GM21367 (cell line): Measurements from ENCODE around the gene C11orf68.

Experiments
- ATAC-seq: cut with Tn5 transposase; IDR thresholded peaks from one replicate; pipeline ENCODE4 v1.9.1; 2021; ENCODE audit not compliant: unreplicated experiment

Gene C11orf68

GRCh38 chr11:65891219-65892136 lies 27.4 kb downstream of the C11orf68 start:
- no peak for ATAC-seq

GRCh38 chr11:65890324-65891218 lies 28.3 kb downstream of the C11orf68 start, which contains the start of gene CCDC85B:
CCDC85B (plus strand) TSS chr11:65890673; CDS start chr11:65890784, 111 bp downstream.
- peak; percentile 40 for ATAC-seq

GRCh38 chr11:65888163-65888814 lies 30.6 kb downstream of the C11orf68 start, which contains the start of gene FIBP:
FIBP (minus strand) TSS chr11:65888471; CDS start chr11:65888418, 53 bp downstream.
- ATAC-seq = peak; percentile 32

- ATAC-seq = no peak
Measured at GRCh38 chr11:65887723-65888162, 31.1 kb downstream of the C11orf68 start.

- no peak for ATAC-seq
Measured at GRCh38 chr11:65886826-65887722, 31.8 kb downstream of the C11orf68 start.

- no peak for ATAC-seq
Measured at GRCh38 chr11:65885808-65886536, 32.9 kb downstream of the C11orf68 start.

GRCh38 chr11:65885231-65885630 lies 33.6 kb downstream of the C11orf68 start:
- no peak for ATAC-seq

- no peak for ATAC-seq
Measured at GRCh38 chr11:65884716-65885092, 34.2 kb downstream of the C11orf68 start.

- ATAC-seq = no peak
Measured at GRCh38 chr11:65883786-65884715, 34.8 kb downstream of the C11orf68 start.

- no peak for ATAC-seq
Measured at GRCh38 chr11:65883058-65883761, 35.7 kb downstream of the C11orf68 start.

- no peak for ATAC-seq
Measured at GRCh38 chr11:65882120-65883057, 36.5 kb downstream of the C11orf68 start.

GRCh38 chr11:65880844-65881421 lies 37.9 kb downstream of the C11orf68 start:
- no peak for ATAC-seq

GRCh38 chr11:65880027-65880426 lies 38.8 kb downstream of the C11orf68 start:
- ATAC-seq = no peak

- no peak for ATAC-seq
Measured at GRCh38 chr11:65879617-65880016, 39.2 kb downstream of the C11orf68 start, which contains the start of gene CTSW. CTSW (plus strand) TSS chr11:65879837; CDS start chr11:65879855, 18 bp downstream.

GRCh38 chr11:65873318-65874156 lies 45.3 kb downstream of the C11orf68 start:
- ATAC-seq = peak; percentile 60
